Lower leg skin (tissue), 3 donors: ENCODE data around the gene DNAL4.

Experiments
- POLR2A ChIP-seq, 2 donors: fragments of 450-650 bp; IDR thresholded peaks; one replicate each; pipeline ENCODE4 v1.6.1; 2016 to 2017; ENCODE audit warnings: antibody characterized with exemption in 2 of 2, mild to moderate bottlenecking in 1 of 2, moderate library complexity in 1 of 2
- TF ChIP-seq, protein P1 (sequence below), 3 donors: fragments of 450-650 bp; IDR thresholded peaks; one replicate each; pipeline ENCODE4 v1.5.1; 2016; ENCODE audit warnings: antibody characterized with exemption in 3 of 3, mild to moderate bottlenecking in 3 of 3, moderate library complexity in 2 of 3

DNA sequence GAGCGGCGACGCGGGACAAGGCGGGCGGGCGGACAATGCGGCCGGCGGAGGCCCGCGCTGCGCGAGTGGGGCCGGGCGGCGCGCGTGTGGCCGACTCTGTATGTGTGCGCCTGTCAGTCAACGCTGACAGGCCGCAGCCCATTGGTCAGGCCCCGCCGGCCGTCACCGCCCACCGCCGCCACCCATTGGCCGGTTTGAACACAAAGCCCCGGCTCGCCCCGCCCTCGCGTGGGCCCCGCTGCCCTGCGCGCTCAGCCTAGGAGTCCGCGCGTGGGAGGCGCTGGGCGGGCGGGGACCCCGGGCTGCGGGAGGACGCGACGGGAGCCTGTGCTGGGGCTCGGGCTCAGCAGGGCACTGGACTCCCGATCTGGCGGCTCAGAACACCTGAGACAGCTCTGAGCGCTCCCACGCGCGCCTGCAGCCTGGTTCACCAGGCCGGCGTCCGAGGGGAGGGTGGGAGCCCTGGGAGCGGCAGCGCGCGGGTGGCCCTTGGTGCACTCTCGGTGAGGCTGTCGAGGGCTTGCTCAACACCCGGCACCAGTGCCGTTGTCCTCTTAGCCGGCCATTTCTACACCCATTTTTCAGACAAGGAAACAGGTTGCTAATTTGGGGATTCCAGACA is 37.9 kb downstream of the DNAL4 start, which contains the start of gene SUN2:
- TF ChIP-seq, protein P1, sequence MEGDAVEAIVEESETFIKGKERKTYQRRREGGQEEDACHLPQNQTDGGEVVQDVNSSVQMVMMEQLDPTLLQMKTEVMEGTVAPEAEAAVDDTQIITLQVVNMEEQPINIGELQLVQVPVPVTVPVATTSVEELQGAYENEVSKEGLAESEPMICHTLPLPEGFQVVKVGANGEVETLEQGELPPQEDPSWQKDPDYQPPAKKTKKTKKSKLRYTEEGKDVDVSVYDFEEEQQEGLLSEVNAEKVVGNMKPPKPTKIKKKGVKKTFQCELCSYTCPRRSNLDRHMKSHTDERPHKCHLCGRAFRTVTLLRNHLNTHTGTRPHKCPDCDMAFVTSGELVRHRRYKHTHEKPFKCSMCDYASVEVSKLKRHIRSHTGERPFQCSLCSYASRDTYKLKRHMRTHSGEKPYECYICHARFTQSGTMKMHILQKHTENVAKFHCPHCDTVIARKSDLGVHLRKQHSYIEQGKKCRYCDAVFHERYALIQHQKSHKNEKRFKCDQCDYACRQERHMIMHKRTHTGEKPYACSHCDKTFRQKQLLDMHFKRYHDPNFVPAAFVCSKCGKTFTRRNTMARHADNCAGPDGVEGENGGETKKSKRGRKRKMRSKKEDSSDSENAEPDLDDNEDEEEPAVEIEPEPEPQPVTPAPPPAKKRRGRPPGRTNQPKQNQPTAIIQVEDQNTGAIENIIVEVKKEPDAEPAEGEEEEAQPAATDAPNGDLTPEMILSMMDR (IDR thresholded peaks at IDR 0.05): no peak
- TF ChIP-seq POLR2A (IDR thresholded peaks at IDR 0.05): no peak
